SIG-M5 treated with dmso at 0.1 percent for 504 hours (cell line): ENCODE results near the gene PKP3.
"Not testable (repeated sequence)": the region's sequence is repeated elsewhere in the genome, so short reads cannot be mapped to it uniquely, and the experiment has no call there.

Experiments used
- DNase-seq: peaks from one replicate; lab custom pipeline; 2025; ENCODE audit not compliant: unreplicated experiment; lab: John Stamatoyannopoulos, UW

The PKP3 gene

DNA sequence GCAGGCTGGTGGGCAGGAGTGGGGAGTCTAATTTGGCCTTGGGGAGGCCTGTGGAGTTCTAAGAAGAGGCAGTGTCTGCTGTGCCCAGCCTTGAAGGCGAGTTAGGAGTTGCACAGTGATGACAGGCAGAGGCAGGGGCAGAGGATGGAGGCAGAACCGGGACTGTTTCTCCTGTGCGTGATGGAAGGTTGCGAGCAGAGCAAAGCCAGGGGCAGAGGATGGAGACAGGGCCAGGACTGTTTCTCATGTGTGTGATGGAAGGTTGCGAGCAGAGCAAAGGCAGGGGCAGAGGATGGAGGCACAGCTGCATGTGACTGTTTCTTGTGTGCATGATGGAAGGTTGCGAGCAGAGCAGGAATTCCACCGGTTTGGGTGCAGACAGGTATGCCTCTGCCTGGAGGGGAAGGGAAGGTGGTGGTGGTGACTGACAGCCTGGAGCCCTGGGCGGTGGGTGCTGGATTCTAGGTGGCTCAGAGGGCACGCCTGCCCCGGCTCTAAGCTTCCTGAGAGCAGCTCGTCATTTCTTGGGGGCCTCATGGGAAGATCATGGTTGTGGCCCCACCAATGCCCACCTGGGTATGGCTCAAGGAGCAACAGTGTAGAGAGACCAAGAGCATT, 16.0 kb upstream of the PKP3 start:
- no peak for DNase-seq

DNA sequence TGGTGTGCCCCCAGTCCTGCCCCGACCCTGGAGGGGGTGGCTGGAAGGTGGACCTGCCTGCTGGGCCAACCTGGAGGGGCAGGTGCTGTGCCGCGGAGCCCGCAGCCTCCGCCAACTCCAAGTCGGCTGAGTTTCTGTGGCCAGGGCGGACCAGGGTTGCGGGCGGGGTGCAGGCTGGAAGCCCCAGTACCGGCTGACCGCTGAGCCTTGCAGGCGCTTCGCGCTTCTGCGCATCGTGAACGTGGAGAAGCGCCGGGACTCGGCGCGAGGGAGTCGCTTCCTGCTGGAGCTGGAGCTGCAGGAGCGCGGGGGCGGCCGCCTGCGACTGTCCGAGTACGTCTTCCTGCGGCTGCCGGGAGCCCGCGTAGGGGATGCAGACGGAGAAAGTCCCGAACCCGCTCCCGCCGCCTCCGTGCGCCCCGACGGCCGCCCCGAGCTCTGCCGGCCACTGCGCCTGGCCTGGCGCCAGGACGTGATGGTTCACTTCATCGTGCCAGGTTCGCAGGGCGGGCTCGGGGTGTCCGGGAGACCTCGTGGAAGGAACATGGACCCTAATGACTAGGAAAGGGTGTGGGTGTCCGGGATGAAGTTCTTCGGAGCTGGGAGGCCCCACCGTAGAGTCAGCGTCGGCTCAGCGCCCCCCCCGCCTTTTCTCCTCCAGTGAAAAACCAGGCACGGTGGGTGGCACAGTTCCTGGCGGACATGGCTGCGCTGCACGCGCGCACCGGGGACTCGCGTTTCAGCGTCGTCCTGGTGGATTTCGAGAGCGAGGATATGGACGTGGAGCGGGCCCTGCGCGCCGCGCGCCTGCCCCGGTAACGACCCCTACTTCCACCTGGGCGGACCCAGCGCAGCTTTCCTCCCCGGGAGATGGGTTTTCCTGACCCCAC, 14.6 kb upstream of the PKP3 start:
- DNase-seq = no peak

DNA sequence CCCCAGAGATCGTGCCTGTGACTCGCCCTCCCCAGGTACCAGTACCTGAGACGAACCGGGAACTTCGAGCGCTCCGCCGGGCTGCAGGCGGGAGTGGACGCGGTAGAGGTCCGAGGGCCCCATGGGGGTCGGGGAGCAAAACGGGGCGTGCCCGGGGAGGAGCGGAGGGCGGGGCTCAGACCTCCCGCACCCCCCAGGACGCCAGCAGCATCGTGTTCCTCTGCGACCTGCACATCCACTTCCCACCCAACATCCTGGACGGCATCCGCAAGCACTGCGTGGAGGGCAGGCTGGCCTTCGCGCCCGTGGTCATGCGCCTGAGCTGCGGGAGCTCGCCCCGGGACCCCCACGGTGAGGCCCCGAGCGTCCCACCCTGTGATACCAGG, 13.9 kb upstream of the PKP3 start:
- DNase-seq = no peak

DNA sequence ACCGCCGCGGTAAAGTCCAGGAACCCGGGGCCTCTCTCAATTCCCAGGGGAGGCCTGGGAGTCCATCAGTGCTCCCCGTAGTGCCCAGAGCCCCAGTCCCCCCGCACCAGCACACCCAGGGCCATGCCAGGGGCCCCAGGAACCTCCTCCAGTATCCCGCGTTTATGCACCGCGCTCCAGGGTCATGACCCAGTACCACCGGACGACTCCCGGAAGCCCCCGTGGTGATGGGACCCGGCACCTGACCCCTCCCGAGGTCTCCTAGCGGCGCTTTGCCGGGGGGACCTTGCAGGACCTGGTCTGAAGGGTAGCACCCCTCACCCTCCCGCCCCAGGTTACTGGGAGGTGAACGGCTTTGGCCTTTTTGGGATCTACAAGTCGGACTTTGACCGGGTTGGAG, 13.5 kb upstream of the PKP3 start:
- DNase-seq = no peak

DNA sequence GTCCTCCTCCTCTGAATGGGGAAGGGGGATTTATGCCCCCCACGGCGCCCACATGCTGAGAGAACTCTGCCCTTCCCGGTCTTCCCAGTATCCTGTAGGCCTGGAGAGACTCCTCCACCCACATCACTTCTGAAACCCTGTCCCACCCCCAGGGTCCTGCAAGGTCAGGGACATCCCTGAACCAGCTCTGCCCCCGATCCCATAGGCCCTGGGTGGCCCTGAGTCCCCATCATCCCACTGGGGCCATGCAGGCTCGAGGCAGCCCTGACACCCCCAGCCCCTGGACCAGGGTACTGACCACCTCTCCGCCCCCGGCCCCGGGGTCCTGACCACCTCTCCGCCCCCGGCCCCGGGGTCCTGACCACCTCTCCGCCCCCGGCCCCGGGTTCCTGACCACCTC, 13.0 kb upstream of the PKP3 start:
- DNase-seq = no peak

DNA sequence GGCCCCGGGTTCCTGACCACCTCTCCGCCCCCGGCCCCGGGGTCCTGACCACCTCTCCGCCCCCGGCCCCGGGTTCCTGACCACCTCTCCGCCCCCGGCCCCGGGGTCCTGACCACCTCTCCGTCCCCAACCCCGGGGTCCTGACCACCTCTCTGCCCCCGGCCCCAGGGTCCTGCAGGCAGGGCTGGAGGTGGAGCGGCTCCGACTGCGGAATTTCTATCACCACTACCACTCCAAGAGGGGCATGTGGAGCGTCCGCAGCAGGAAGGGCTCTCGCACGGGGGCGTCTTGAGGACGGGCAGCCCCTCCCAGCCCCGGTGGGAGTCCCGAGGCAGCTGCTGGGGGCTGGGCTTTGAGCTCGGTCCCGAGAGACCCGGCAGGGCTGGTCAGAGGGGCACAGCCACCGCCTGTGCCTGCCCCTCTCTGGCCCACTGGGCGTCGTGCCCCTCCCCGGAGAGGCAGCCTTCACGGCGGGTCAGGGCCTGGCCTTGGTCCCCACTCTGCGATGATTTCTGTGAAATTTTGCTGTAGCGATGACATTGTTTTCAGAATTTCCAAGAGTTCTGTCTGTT, 12.4 kb upstream of the PKP3 start:
- DNase-seq = no peak

DNA sequence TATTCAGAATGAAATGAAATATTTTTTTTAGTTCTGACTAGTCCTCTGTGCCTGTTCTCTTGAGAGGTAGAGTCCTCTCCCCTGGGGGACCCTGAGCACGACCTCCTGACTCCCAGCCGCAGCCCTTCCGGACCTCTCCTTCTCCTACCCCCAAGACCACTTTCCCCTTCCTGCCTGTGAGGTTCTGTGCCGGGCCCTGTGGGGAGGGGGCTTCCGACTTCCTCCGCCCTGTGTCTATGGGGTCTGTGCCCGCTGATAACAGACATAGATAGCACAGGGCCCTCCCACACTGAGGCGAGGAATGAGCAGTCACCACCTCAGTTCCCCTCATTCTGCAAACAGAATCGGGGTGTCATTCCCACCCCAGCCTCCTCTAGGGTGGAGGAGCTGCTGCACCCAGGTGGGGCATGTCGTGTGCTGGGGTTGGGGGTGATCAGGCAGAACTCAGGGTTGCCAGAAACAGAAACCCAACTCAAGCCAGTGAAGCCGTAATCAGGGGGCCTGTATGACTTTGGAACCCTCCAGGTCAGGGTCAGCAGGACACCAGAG, 11.9 kb upstream of the PKP3 start:
- no peak for DNase-seq

DNA sequence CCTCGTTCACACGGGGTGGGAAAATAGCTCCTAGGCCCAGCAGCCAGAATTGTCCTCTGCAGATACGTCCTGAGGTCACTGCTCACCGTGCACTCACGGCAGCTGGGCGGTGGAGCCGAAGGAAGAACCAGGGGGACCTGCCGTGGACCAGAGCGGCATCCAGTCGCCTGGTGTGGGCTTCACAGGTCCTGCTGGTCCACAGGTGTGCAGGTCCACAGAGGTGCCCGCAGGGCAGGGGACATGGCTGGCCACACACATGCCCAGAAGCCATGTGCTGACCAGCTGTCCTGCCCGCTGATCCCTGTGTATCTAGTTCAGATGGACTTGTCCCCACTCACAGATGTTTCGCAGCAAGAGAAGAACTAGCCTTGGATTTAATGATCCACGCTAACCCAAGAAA, 10.6 kb upstream of the PKP3 start:
- DNase-seq = no peak

DNA sequence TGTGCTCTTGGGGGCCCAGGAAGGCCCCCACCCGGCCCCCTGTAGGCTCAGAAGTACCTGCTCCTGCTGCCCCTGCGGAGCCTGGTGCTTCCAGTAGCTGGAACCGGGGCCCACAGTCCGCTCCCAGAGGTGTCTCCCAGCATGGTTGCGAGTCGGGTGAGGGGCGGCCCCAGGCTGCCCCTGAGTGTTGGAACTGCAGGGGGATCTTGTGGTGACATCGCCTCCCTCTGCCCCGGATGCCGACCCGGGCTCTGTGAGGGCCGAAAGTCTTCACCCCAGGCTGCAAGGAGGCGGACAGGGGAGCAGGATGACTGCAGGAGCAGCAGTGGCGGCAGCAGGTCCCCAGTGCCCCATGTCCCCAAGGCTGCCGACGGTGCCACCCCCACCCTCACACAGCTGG, 9.5 kb upstream of the PKP3 start:
- no peak for DNase-seq

DNA sequence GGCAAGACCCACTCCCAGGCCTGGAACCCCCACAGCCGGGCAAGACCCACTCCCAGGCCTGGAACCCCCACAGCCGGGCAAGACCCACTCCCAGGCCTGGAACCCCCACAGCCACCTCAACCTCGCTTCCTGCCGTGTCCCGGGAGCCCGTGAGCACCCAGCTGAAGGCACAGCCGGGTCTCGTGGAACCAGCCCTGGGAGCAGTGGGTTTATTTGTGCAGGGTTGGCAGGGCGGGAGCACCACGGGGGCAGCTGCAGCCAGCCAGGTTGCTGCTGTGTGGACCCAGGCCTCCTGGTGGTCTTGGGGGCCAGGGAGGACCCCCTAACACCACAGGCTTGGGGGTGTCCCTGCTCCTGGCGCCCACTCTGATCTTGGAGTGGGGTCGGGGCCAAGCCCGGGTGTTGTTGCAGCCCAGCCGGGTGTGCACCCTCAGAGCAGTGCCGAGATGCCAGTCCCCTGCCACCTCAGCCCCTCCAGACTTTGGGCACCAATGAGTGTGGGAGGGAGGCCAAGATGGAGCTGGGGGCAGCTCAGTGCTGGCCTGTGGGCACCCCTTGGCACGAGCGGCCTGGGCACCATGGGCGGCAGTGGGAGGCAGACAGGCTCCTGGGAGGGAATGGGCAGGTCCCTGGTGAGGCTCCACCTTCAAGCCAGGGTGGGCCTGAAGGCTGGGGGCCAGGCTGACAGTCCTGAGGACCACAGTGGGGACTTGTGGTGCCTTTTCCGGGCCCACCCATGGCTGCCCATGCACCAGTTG, 8.2 kb upstream of the PKP3 start:
- no peak for DNase-seq

DNA sequence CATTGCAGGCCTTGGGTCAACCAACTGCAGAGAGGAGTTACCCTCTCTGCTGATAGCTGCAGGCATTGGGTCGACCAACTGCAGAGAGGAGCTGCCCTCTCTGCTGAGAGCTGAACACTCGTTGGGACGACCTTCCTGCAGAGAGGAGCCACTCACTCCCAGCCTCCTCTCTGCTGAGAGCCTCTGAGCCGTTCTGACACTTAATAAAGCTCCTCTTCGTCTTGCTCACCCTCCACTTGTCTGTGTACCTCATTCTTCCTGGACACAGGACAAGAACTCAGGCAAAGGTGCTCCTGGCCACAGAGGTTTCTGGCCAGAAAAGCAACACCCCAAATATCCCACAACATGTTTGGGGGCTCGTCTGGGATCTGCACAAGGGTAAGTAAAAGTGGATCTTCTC, 7.5 kb upstream of the PKP3 start:
- no peak for DNase-seq

DNA sequence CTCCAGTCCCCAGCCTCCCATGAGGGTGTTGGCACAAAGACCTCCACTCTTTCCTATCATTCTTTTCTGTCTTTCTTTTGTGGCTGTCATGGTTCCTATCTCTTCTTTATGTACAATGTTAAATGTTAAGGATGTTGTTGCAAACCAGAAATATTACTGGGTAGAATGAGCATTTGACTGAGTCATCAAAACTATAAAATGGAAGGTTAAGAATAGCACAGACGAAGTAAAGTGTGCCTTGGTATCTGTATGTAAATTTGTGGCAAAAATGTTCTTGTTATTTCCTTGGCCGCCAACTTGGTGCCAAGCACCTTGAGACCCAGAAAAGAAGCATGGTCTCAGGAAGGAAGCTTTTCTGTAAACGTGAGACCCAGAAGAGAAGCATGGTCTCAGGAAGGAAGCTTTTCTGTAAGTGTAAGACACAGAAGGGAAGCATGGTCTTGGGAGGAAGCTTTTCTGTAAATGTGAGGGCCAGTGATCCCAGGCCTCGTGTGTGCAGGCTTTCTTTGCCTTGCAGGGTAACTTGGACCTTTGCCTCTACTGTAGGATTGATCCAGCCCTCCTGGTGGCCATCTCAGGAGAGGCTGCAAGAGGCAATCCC, 6.7 kb upstream of the PKP3 start:
- DNase-seq = no peak

DNA sequence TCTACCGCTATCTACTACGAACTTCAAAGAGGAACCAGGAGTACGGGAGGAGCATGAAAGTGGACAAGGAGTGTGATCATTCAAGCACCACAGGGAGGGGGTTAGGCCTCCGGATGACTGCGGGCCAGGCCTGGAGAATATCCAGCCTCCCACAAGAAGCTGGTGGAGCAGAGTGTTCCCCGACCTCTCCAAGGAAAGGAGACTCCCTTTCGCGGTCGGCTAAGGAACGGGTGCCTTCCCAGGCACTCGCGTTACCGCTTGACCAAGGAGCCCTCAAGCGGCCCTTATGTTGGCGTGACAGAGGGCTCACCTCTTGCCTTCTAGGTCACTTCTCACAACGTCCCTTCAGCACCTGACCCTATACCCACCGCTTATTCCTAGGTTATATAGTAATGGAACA, 4.6 kb upstream of the PKP3 start:
- DNase-seq = not testable (repeated sequence)

DNA sequence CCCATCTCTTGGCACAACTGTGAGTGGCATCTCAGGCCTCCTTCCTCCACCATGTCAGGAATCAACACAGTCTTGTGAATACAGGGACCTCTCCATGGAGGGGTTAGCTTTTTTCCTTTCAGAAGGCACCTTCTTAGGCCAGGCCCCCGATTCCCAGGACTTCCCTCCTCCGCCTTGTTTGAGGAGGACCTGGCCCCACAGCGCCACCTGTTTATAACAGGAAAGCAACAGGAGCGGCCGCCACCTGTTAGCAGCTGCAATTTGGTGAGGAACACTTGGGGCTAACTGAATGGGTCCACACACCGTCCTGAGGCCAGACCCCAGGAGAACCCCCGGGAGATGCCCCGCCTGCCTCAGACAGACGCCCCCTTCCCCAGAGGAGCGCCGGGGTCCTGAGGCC, 3.8 kb upstream of the PKP3 start:
- DNase-seq = no peak

DNA sequence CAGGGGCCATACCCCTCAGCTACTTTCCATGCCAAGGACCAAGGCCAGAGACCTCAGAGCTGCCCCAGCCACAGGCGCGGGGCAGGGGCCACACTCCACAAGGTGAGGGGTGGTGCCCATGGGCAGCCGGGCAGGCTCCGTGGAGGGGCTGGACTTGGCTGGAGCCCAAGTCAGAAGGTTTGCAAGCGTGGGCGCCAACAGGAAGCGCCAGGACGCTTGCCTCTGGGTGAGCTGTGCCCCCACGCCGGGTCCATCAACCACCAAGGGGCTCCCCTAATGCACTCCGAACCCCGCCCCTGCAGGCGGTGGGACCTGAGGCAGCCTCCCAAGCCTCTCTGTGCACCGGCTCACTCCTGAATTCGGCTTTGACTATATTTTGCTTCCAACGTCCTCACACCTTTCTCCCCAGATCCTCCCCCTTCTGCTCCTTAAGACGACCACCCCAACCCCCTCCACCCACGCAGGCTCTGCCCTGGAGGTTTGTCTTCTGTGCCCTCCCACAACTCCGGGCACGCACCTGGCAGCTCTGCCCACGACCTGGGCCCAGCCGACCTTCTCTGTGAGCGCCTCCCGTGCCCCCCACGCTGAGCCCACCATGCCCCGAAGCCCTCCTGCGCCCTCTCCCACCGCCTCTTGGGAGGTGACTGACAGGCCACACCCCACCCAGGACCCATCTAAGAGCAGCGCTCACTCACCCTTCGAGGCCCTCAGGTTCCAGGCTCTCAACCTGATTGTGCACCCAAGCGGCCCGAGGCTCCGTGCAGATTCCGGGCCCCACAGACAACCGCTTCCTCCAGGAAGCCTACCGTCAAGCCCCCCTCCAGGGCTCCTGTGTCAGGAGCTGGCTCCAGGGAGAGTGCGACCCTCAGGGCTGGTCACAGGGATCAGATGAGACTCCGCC, 2.6 kb upstream of the PKP3 start:
- DNase-seq = no peak

DNA sequence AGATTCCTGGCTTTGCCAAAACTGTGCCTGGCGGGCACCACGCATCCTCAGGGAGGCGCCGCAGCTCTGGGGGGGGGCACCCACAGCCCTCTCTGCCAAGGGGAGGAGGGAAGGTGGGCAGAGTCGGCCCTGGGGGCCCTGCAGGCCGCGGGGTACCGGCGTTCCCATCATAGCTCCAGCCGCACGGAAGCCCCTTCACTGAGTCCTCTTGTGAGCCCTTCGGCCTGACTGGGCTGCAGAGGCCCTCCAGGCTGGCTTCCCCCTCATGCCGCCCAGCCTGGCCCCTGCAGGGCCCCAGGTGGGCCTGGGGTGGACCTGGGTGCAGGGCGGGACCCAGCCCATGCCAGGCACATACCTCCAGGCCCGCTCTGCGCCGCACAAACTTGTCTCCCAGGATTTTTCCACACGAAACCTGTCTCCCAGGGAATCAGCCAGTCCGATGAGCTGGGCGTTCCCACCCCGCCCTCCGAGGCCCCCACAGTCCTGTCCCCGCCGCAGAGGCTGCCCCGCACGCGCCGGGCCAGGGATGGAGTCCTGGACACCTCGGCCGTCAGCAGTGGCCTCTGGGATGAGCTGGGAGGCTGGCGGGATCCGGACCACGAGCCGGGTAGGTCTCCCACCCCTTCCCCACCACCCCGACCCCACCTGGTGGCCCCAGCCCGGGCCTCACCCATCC, 1.8 kb upstream of the PKP3 start:
- no peak for DNase-seq

DNA sequence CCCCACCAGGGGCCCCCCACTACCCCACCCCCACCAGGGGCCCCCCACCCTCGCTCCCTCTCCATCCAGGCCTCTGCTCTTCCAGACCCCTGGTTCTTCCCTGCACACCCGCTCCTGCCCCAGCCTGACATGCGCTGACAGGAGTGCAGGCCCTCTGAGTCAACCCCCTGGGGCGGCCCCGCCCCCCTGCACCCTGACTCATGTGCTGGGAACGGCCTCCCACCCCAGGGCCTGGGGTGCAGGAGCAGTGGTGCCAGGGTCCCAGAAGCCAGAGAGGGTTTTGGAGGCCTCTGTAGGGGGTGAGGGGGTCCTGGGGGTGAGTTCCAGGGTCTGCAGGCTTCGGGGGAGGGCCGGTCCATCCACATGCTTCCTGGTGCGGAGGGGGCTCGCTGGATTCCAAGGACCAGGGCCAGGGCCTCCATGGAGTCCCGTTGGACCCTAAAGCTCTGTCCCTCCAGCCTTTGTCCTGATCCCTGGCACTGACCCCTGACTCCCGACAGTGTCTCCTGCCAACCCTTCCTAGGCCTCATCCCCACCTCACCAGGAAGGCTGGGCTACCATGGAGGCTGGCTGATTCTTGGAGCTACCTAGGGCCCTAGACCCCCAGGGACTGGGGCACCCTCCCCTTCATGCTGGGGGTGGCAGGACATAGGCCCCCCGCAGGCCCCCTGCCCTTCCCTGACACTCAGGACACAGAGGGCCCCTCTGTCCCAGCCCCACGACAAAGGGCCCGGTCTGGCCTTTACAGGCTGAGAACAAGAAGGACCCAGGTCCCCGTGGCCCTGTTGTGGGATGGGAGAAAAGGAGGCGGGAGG, 583 bp upstream of the PKP3 start:
- no peak for DNase-seq

DNA sequence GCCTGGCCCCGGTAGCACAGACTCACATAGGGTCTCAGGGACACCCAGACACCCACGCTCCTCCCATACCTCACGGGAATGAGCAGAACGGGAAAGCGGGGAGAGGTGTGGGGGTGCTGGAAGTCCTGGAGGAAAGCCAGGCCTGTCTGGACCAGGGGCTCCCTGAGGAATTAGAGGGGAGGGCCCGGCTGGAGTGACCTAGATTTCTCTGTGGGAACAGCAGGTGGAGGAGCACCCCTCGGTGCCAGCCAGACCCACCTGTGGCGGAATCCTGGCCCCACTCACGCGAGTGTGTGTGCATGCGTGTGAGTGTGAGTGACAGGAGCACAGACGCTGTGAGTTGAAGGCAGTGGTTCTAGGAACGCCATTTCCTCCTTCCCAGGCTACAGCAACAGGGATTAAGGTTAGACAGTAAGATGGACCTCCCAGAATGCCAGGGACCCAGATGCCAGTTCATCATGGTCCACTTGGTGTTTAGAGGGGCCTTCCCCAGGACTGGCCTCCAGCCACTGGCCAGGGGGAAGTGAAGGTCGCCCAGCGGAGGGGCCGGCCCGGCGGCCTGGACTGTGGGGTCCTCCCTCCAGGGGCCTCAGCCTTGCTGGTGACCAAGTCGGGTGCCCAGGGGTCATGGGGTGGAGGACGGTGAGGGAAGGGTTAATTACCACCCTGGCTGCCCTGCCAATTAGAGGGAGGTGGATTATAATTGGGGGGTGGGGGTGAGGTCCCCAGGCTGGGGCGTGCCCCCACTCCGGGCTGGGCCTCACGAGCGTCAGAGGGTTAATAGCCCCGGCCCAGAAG, 1.0 kb downstream of the PKP3 start:
- no peak for DNase-seq
